IMR-90 (cell line): Measurements from ENCODE around the gene GHR.

Experiments used
- BHLHE40 ChIP-seq: fragments of 150-350 bp; IDR thresholded peaks from 2 replicates; pipeline ENCODE4 v1.6.1; 2016; ENCODE audit warnings: mild to moderate bottlenecking, low read depth, low read length
- CEBPB ChIP-seq: IDR thresholded peaks from 2 replicates; pipeline ENCODE4 v1.6.1; 2012; ENCODE audit warnings: low read depth, low read length, improper control_type of control experiment
- CHD1 ChIP-seq: IDR thresholded peaks from 2 replicates; pipeline ENCODE4 v1.6.1; 2012; ENCODE audit warnings: low read depth, low read length, improper control_type of control experiment
- CTCF ChIP-seq: conservative IDR thresholded peaks from 2 replicates; pipeline ENCODE4 v1.5.1; 2012; ENCODE audit warnings: mild to moderate bottlenecking, low read depth, low read length, improper control_type of control experiment
- ELK1 ChIP-seq: fragments of 150-350 bp; IDR thresholded peaks from 2 replicates; pipeline ENCODE4 v1.6.1; 2016; ENCODE audit warnings: low read depth, mild to moderate bottlenecking, low read length, moderate library complexity, borderline replicate concordance
- MXI1 ChIP-seq: IDR thresholded peaks from 2 replicates; pipeline ENCODE4 v1.6.1; 2012; ENCODE audit warnings: low read depth, mild to moderate bottlenecking, low read length, moderate library complexity, borderline replicate concordance
- NFE2L2 ChIP-seq: fragments of 150-350 bp; IDR thresholded peaks from 2 replicates; pipeline ENCODE4 v1.6.1; 2016; ENCODE audit warnings: low read depth, mild to moderate bottlenecking, low read length
- POLR2A ChIP-seq: IDR thresholded peaks from 2 replicates; pipeline ENCODE4 v1.6.1; 2012; ENCODE audit warnings: mild to moderate bottlenecking, low read depth, low read length
- RAD21 ChIP-seq: IDR thresholded peaks from 2 replicates; pipeline ENCODE4 v1.6.1; 2012; ENCODE audit warnings: low read length, improper control_type of control experiment
- RCOR1 ChIP-seq: IDR thresholded peaks from 2 replicates; pipeline ENCODE4 v1.6.1; 2012; ENCODE audit warnings: mild to moderate bottlenecking, low read length, improper control_type of control experiment; ENCODE audit not compliant: insufficient replicate concordance
- RFX5 ChIP-seq: IDR thresholded peaks from 2 replicates; pipeline ENCODE4 v1.8.0; 2012; ENCODE audit warnings: low read depth, mild to moderate bottlenecking, low read length, moderate library complexity
- SMC3 ChIP-seq: fragments of 150-350 bp; IDR thresholded peaks from 2 replicates; pipeline ENCODE4 v1.6.1; 2016; ENCODE audit warnings: low read depth, mild to moderate bottlenecking, antibody characterized with exemption, low read length, moderate library complexity
- USF2 ChIP-seq: fragments of 150-350 bp; IDR thresholded peaks from 2 replicates; pipeline ENCODE4 v1.6.1; 2017; ENCODE audit warnings: mild to moderate bottlenecking, antibody characterized with exemption, low read length, low read depth

- TF ChIP-seq POLR2A (no peak), CHD1 (no peak), MXI1 (no peak), CTCF (no peak), RFX5 (no peak), CEBPB (no peak), ELK1 (no peak), SMC3 (no peak), BHLHE40 (no peak), RCOR1 (no peak), USF2 (no peak), NFE2L2 (no peak), RAD21 (no peak)
Measured at GRCh38 chr5:42506662-42507061, 83.4 kb downstream of the GHR start.
